Measurements from ENCODE around the gene DMD. TPM values are rescaled to one million over a fixed set of nuclear protein-coding genes. Genes with fewer than 3 reads are reported as not detected.

DMD gene
- total RNA-seq, 4 donors from 2014 or later, result 27.7 to 54.7 (median 34.4) TPM

DNA sequence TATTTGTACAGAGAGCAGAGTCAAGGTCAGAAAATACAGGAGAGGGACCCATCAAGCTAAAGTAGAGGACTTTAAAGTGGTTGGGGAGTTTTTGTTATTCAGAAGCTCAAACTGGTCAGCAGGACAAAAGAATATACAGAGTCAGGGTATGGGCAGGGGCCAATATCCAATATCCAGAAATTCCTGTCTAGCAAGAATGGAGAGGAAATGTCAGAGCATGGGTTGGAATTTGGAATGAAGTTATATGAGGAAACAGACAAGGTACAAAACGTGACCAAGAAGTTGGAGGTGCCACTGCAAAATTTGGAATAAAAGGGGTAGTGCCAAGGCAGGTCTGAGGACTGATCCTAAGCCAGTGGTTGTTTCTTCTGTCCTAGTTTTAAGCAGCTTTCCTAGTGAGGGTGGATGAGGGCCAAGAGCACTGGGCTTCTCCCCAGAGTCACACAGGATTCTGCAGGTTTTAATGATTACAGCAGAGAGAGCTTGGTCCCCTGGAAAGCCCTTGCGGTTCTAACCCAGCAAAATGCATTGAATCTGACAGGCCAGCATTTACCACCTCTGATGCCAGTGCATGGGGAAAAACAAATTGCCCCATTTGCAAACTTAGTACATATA lies 1834.8 kb downstream of the DMD start:
- ATAC-seq (ENCODE audit: low FRiP score), result no peak
- no peak for DNase-seq (ENCODE audit: low spot score)
- TF ChIP-seq, protein P1, sequence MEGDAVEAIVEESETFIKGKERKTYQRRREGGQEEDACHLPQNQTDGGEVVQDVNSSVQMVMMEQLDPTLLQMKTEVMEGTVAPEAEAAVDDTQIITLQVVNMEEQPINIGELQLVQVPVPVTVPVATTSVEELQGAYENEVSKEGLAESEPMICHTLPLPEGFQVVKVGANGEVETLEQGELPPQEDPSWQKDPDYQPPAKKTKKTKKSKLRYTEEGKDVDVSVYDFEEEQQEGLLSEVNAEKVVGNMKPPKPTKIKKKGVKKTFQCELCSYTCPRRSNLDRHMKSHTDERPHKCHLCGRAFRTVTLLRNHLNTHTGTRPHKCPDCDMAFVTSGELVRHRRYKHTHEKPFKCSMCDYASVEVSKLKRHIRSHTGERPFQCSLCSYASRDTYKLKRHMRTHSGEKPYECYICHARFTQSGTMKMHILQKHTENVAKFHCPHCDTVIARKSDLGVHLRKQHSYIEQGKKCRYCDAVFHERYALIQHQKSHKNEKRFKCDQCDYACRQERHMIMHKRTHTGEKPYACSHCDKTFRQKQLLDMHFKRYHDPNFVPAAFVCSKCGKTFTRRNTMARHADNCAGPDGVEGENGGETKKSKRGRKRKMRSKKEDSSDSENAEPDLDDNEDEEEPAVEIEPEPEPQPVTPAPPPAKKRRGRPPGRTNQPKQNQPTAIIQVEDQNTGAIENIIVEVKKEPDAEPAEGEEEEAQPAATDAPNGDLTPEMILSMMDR (IDR thresholded peaks at IDR 0.05), result no peak

DNA sequence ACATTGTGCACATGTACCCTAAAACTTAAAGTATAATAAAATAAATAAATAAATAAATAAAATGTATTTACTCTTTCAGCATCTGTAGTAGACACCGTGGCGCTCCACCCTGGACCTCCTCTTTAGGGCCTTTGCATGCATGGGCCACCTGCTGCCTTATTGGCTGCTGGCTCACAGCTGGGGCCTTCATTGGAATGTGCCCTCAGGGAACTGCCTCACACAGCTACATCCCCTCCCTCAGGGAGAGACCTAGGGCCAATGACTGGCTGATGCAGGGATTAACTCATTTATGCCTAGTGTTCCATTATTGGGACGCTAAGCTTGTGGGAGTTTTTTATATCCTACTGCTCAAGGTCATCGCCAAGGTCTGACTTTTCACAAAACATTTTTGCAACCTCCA lies 1836.6 kb downstream of the DMD start:
- ATAC-seq (ENCODE audit: low FRiP score), result no peak
- TF ChIP-seq, protein P1 (IDR thresholded peaks at IDR 0.05), result no peak
- DNase-seq (ENCODE audit: low spot score), result no peak

DNA sequence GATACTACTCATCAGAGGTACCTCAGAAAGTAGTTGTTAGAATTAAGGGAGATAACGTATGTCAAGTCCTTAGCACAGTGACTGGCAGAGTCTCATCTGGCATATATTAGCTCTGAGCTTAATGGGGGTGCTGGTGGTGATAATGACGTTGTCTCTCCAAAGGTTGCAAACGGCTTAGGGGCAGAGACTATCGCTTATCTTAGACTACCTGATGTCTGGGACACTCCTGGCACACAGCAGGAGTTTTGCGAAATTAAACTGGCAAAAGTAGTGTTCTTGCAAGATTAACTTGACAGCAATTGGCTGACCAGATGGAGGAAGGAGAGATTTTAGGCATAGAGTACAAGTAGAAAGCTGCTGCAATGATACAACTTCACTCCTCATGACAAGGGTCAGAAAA lies 1839.4 kb downstream of the DMD start:
- no peak for DNase-seq (ENCODE audit: low spot score)
- ATAC-seq (ENCODE audit: low FRiP score), result no peak
- TF ChIP-seq, protein P1 (IDR thresholded peaks at IDR 0.05), result no peak

DNA sequence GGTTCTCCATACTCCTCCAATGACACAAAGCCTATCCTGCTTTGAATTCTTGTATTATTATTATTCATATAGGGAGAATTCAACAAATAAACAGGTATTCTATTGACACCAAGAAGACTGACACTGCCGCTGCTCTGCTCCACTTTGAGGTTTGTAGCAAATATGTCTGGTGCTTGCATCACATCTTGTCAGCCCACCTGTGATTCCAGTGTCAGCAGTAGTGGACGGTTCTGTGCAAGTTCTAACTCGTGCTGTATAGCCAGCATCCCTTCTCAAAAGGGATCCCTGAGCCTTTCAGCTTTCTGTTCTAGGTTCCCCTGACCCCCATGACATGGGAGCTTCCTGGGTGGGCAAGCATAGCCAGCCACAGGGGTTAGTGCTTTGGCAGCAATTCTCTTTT lies 1843.5 kb downstream of the DMD start:
- no peak for DNase-seq (ENCODE audit: low spot score)
- TF ChIP-seq, protein P1 (IDR thresholded peaks at IDR 0.05), result no peak
- no peak for ATAC-seq (ENCODE audit: low FRiP score)

DNA sequence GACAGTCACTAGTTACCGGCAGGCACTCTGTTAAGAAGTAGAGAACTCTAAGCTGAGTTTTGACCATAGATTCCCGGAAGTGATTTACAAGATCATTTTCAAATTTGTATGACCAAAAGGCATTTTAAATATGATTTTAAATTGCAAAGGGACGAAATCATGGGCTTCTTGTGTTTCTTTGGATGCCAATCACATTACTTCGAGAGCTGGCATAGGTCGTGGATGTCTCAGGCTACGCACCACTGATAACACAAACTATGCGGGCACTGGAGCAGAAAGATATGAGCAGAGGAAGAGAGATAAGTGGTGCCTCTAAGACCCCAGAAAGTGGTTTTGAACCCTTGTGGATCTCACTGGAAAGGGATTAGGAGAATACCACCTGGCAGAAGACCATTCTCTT lies 1845.3 kb downstream of the DMD start:
- no peak for DNase-seq (ENCODE audit: low spot score)
- TF ChIP-seq, protein P1 (IDR thresholded peaks at IDR 0.05), result no peak
- no peak for ATAC-seq (ENCODE audit: low FRiP score)

DNA sequence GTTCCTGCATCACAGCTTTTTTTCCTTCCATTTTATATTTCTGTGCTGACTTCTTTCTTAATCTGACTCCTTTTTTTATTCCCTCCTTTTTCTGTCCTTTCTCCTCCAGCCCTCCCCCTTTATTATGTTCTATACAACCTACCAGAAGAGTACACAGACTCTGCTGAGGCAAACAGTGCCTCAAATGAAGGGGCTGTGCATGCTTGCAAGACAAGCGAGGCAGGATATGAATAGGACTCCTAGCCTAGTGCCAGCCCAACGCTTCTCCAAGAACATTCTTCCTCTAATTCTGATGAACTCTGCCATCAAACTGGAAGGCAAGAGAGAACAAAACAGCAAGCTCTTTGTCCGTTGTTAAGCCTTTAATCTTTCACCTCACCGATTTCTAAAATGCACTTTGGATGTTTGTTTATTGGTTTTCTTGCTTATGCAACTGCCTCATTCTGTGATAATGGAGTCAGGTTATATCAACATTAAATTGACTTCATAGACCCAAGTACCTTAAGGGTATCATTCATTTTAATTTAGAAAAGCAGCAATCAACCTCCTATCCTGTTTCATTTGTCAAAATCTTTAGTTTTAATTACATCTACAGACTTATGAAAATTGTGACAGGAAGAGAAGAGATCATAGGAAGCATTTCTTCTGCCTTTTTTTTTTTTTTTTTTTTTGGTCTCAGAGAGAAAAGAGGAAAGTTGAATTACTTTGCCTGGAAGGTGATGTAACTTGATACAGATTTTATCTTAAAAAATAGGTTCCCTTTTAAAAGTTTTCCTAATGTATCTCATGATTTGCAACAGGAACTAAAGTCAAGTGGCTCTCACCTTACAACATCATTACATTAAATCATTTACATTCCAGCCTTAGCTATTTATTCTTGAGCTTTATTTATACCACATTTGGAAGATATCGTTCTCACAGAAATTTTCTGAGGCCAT lies 1854.8 kb downstream of the DMD start:
- TF ChIP-seq, protein P1 (IDR thresholded peaks at IDR 0.05), result no peak
- DNase-seq (ENCODE audit: low spot score) (no peak), ATAC-seq (ENCODE audit: low FRiP score) (no peak)
